Epithelial cell of esophagus (primary cell): ENCODE measurements around the gene EPHA2.

Experiments used
- DNase-seq: peaks from one replicate; pipeline ENCODE4 v3.0.0; 2010; ENCODE audit warnings: low read depth
- H3K4me3 ChIP-seq: 2 replicates; pipeline ENCODE4 v1.5.1; 2011; ENCODE audit warnings: mild to moderate bottlenecking, low read length, control low read depth
- TF ChIP-seq, protein P1 (sequence below): IDR thresholded peaks from 2 replicates; pipeline ENCODE4 v1.5.1; 2011; ENCODE audit warnings: low read depth, mild to moderate bottlenecking, low read length, control low read depth, inconsistent platforms; ENCODE audit not compliant: insufficient read depth; ENCODE audit errors: missing control alignments

EPHA2 gene

DNA sequence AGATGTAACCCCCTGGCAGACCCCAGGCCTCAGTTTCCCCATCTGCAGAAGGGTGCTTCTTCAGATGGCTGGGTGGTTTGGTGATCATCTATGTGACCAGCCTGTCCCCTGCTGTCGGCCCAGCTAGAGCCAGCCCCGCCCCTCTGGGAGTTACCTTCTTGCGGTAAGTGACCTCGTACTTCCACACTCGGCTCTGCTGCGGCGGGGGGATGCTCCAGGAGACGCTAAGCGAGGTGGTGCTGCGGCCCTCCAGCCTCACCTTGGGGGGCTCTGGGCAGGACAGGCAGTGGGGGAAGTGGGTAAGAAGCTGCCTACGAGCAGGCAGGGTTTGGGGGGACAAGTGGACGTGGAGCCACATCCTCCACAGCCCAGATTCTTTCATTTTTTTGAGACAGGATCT lies 20.4 kb downstream of the EPHA2 start:
- TF ChIP-seq, protein P1, sequence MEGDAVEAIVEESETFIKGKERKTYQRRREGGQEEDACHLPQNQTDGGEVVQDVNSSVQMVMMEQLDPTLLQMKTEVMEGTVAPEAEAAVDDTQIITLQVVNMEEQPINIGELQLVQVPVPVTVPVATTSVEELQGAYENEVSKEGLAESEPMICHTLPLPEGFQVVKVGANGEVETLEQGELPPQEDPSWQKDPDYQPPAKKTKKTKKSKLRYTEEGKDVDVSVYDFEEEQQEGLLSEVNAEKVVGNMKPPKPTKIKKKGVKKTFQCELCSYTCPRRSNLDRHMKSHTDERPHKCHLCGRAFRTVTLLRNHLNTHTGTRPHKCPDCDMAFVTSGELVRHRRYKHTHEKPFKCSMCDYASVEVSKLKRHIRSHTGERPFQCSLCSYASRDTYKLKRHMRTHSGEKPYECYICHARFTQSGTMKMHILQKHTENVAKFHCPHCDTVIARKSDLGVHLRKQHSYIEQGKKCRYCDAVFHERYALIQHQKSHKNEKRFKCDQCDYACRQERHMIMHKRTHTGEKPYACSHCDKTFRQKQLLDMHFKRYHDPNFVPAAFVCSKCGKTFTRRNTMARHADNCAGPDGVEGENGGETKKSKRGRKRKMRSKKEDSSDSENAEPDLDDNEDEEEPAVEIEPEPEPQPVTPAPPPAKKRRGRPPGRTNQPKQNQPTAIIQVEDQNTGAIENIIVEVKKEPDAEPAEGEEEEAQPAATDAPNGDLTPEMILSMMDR, result no peak
- no peak for DNase-seq
- no peak overlapping the region for H3K4me3 ChIP-seq

DNA sequence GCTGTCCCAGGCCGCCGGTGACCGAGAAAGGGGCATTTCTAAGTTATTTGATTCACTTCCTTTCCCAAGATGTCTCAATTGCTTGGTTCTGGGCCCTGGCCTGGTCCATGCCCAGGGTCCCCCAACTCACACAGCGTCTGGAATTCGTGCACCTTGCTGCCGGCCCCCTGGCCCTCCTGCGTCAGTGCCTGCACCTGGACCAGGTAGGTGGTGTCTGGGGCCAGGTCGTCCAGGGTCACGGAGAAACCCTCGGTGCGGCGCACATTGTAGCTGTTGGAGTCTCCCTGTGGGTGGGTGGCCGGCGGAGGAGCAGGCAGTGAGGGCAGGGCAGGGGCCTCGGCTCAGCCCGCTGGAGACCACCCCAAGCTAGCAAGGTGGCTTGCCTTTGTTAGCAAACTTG lies 21.0 kb downstream of the EPHA2 start:
- TF ChIP-seq, protein P1, result no peak
- no peak for DNase-seq

DNA sequence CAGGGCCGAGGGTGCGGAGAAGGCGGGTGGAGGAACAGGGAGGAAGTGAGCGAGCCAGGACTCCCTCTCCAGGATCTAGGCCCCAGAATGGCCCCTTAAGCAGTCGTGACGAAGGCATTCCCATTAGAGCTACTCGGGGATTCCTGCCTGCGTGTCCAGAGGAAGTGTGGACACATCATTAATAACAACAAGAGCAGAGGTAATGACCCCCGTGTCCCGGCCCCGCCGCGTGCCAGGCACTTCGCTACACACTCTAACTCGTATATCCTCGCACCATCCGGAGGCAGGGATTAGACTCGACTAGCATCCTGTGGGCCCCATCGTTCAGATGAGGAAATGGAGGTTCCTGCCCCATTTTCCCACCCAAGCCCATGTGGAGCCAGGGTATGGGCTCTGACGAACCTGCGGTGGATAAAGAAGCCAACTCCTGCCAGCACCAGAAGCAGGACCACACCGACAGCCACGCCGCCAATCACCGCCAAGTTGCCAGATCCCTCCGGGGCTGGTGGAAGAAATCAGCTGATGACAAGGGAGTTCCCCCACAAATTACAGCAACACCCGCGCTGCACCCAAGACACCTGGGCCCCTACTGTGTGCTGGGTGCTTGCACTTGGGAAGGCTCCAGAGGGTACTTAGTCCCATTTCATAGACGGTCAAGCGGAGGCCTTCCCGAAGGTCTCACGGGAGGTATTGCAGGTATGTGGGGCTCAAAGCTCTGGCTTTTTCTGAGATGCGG lies 21.6 kb downstream of the EPHA2 start:
- DNase-seq, result no peak
- TF ChIP-seq, protein P1, result no peak
- no peak overlapping the region for H3K4me3 ChIP-seq

More for the DNA sequence above, 21.0 kb downstream of the EPHA2 start:
- H3K4me3 ChIP-seq, result no peak overlapping the region

DNA sequence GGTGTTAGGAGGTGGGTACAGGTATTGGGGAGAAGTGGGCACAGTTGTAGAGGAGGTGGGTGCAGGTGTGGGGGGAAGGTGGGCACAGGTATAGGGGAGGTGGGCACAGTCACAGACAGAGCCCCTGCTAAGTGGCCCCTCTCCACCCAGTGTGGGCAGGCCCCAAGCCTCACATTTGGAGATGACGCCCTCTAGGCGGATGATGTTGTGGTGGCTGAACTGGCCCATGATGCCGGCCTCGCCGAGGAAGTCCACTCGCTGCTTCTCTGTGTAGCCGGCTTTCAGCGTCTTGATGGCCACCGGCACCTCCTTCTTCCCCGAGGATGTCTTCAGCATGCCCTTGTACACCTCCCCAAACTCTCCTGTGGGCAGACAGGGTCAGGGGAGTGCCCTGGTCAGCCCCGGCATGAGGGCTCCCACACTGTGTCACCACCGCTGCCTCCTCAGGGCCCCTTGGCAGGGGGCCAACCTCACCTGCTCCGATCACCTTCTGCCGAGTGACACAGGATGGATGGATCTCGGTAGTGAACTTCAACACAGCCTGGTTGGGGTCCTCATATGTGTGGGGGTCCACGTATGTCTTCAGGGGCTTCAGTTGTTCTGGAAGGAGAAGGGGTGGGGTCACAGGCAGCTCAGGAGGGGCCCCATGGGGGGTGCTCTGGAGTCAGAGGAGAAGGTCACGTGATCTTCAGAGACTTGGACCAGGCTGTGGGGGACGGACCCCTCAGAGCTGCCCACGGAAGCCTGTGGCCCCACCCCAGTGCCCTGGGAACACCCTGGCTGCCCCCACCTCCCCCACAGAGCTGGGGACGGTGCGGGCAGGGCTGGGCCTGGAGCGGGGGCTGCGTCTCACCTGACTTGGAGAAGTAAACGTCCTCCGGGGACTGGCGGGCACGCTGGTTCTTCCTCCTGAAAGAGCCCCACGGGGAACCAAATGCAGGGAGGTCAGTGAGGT lies 22.6 kb downstream of the EPHA2 start:
- TF ChIP-seq, protein P1, result no peak
- DNase-seq, result no peak
- no peak overlapping the region for H3K4me3 ChIP-seq

DNA sequence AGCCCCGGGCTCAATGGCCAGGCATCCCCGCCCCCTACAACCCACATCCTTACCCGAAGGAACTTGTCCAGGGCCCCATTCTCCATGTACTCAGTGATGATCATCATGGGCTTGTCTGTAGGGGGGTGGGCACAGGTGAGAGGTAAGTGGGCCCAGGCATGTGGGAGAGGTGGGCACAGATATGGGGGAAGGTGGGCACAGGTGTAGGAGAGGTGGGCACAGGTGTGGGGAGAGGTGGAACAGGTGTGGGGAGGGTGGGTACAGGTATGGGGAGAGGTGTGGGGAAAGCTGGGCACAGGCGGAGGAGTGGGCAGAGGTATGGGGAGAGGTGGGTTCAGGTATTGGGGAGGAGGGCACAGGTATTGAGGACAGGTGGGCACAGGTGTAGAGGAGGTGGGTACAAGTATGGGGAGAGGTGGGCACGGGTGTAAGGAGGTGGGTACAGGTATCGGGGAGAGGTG lies 23.5 kb downstream of the EPHA2 start:
- H3K4me3 ChIP-seq, result no peak overlapping the region
- DNase-seq, result no peak
- TF ChIP-seq, protein P1, result no peak

DNA sequence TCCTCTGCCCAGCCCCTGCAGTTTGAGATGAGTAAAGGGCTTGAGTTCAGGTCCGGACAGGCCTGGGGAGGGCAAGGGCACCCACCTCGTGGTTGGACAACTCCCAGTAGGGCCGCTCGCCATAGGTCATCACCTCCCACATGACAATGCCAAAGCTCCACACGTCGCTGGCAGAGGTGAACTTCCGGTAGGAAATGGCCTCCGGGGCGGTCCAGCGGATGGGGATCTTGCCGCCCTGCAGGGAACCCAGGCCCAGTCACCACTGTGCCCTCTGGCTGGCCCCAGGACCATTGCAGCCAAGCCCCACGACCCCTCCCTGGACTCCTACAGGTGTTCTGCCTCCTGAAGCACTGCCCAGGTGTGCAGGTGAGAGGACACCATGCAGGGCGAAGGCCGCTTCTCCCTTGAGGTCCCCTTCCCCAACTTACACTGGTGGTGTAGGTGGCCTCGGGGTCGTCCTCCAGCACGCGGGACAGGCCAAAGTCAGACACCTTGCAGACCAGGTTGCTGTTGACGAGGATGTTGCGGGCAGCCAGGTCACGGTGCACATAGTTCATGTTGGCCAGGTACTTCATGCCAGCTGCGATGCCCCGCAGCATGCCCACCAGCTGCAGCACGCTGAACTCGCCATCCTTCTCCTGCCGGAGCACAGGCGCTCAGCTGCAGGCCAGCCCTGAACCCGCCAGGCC lies 24.1 kb downstream of the EPHA2 start:
- no peak for DNase-seq
- TF ChIP-seq, protein P1, result no peak
- no peak overlapping the region for H3K4me3 ChIP-seq
